HEK293 (cell line): ENCODE data around the gene USP7.

Source experiments
- BCL11A ChIP-seq: fragments of 450-650 bp; formaldehyde crosslinking; IDR thresholded peaks from 2 replicates; pipeline ENCODE4 v1.5.1; 2016; ENCODE audit warnings: low read depth, missing biosample characterization, missing genetic modification characterization
- PRDM1 ChIP-seq: fragments of 450-650 bp; formaldehyde crosslinking; IDR thresholded peaks from 2 replicates; pipeline ENCODE4; 2016; ENCODE audit warnings: missing biosample characterization, missing genetic modification characterization
- TCF7L2 ChIP-seq: IDR thresholded peaks from 2 replicates; pipeline ENCODE4 v1.6.1; 2011; ENCODE audit warnings: low read depth, mild to moderate bottlenecking, inconsistent platforms, low read length, moderate library complexity, borderline replicate concordance
- ZNF239 ChIP-seq: fragments of 450-650 bp; formaldehyde crosslinking; IDR thresholded peaks from 2 replicates; pipeline ENCODE4 v1.5.1; 2016; ENCODE audit warnings: missing biosample characterization, missing genetic modification characterization
- ZNF274 ChIP-seq, 2 experiments: fragments of 200-500 bp in 1 of 2; fragments of 450-650 bp in 1 of 2; sonication (Bioruptor generic) in 1 of 2; formaldehyde crosslinking in 1 of 2; IDR thresholded peaks; 2 replicates each; pipeline versions ENCODE4 v1.5.1 to v1.6.1; 2014 to 2016; ENCODE audit warnings: borderline replicate concordance in 1 of 2, inconsistent platforms in 1 of 2, low read length in 1 of 2, missing biosample characterization in 1 of 2, missing genetic modification characterization in 1 of 2
- ZNF707 ChIP-seq: fragments of 450-650 bp; formaldehyde crosslinking; IDR thresholded peaks from 2 replicates; pipeline ENCODE4 v1.5.1; 2016; ENCODE audit warnings: missing biosample characterization, missing genetic modification characterization
- TF ChIP-seq, protein P1 (sequence below): fragments of 450-650 bp; formaldehyde crosslinking; IDR thresholded peaks from 2 replicates; pipeline ENCODE4 v1.5.1; 2016; ENCODE audit warnings: missing biosample characterization, missing genetic modification characterization
- TF ChIP-seq, protein P2 (sequence below): fragments of 450-650 bp; IDR thresholded peaks from 2 replicates; pipeline ENCODE4 v1.5.1; 2018; ENCODE audit warnings: missing biosample characterization, missing genetic modification characterization

DNA sequence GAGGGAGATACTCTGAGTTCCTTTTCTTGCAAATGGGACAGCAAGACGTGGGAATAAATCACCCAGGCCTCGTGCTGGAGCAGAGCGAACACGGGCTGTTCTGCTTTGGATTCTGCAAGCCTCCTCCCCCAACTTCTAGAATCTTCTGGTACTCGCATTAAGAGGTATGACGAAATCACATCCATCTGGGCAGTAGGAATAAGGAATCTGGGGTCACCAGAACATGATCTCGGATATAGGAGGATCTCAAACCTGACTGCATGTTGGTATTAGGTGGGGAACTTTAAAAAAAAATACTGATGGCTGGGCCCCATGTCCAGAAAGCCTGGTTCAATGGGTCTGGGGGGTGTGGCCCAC lies 49.8 kb upstream of the USP7 start:
- TF ChIP-seq TCF7L2 (no peak), PRDM1 (tag by site-specific recombination) (no peak), BCL11A (tag by site-specific recombination) (no peak), ZNF707 (tag by site-specific recombination) (no peak), ZNF274 (IDR thresholded peaks at IDR 0.05; ENCODE audit: low read length) (no peak), ZNF274 (tag by site-specific recombination; IDR thresholded peaks at IDR 0.05; ENCODE audit: borderline replicate concordance) (no peak), ZNF239 (tag by site-specific recombination) (no peak)
- TF ChIP-seq, protein P1, sequence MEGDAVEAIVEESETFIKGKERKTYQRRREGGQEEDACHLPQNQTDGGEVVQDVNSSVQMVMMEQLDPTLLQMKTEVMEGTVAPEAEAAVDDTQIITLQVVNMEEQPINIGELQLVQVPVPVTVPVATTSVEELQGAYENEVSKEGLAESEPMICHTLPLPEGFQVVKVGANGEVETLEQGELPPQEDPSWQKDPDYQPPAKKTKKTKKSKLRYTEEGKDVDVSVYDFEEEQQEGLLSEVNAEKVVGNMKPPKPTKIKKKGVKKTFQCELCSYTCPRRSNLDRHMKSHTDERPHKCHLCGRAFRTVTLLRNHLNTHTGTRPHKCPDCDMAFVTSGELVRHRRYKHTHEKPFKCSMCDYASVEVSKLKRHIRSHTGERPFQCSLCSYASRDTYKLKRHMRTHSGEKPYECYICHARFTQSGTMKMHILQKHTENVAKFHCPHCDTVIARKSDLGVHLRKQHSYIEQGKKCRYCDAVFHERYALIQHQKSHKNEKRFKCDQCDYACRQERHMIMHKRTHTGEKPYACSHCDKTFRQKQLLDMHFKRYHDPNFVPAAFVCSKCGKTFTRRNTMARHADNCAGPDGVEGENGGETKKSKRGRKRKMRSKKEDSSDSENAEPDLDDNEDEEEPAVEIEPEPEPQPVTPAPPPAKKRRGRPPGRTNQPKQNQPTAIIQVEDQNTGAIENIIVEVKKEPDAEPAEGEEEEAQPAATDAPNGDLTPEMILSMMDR (tag by site-specific recombination): no peak
- TF ChIP-seq, protein P2, sequence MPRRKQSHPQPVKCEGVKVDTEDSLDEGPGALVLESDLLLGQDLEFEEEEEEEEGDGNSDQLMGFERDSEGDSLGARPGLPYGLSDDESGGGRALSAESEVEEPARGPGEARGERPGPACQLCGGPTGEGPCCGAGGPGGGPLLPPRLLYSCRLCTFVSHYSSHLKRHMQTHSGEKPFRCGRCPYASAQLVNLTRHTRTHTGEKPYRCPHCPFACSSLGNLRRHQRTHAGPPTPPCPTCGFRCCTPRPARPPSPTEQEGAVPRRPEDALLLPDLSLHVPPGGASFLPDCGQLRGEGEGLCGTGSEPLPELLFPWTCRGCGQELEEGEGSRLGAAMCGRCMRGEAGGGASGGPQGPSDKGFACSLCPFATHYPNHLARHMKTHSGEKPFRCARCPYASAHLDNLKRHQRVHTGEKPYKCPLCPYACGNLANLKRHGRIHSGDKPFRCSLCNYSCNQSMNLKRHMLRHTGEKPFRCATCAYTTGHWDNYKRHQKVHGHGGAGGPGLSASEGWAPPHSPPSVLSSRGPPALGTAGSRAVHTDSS (tag by site-specific recombination): no peak
